ENCODE measurements around the gene MCF2L2. TPM values are rescaled to one million over a fixed set of nuclear protein-coding genes. Genes with fewer than 3 reads are reported as not detected.
"Not testable (repeated sequence)": the region's sequence is repeated elsewhere in the genome, so short reads cannot be mapped to it uniquely, and the experiment has no call there.

Gene MCF2L2
- total RNA-seq, 2 donors from 2014 or later = 0.25 to 1.4 TPM

DNA sequence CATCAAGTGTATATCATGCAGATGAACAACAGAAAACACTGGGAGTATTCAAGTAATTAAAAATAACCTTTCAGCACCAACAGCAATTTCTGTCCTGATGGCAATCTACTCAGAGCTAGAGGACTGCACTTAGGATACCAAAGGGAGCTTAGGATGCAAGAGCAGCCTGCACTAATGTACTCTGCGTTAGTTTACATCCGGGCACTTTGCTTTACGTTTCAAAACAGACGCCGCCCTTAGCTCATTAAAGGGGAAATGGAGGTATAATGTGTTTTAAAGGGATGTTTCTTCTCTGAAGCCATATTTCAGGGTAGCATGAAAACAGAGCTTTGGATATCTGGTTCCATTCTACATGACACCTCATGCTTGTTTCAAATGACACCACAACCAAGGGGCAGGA, 189.4 kb downstream of the MCF2L2 start:
- no peaks in the 10 kb centered on the region for H3K36me3 ChIP-seq
- TF ChIP-seq, protein P1, sequence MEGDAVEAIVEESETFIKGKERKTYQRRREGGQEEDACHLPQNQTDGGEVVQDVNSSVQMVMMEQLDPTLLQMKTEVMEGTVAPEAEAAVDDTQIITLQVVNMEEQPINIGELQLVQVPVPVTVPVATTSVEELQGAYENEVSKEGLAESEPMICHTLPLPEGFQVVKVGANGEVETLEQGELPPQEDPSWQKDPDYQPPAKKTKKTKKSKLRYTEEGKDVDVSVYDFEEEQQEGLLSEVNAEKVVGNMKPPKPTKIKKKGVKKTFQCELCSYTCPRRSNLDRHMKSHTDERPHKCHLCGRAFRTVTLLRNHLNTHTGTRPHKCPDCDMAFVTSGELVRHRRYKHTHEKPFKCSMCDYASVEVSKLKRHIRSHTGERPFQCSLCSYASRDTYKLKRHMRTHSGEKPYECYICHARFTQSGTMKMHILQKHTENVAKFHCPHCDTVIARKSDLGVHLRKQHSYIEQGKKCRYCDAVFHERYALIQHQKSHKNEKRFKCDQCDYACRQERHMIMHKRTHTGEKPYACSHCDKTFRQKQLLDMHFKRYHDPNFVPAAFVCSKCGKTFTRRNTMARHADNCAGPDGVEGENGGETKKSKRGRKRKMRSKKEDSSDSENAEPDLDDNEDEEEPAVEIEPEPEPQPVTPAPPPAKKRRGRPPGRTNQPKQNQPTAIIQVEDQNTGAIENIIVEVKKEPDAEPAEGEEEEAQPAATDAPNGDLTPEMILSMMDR (IDR thresholded peaks at IDR 0.05) = no peak
- no peak for DNase-seq
- intact Hi-C loops (cut with DNase I) = no loop called here
- no peak overlapping the region for H3K4me3 ChIP-seq
- no peak overlapping the region for H3K9ac ChIP-seq (ENCODE audit: low read depth in 2 of 2, low read length in 2 of 2)
- no peaks in the 10 kb centered on the region for H3K27me3 ChIP-seq
- H3K9me3 ChIP-seq = peaks cover 2% of the 10 kb centered on the region
- H3K4me1 ChIP-seq = no peaks in the 10 kb centered on the region
- no peak overlapping the region for H3K27ac ChIP-seq

DNA sequence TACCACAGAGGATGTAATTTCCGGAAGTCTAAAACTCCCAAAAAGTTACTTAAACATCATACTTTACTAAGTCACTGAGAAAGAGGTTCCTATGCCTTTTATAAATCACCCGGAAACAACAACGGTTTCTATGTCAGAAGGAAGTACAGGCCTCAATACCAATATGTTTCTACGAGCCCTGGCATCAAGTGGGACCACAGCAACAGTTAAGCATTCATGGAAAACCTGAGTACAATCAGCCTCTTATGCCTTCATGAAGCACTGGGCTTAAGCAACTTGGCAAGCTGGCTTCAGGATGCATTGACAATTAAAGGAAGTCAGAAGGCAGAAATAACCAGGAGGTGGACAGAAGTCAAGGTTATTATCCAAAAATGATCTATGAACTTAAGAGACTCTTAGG, 194.5 kb downstream of the MCF2L2 start:
- Histone ChIP-seq H3K27me3 (no peaks in the 10 kb centered on the region), H3K9me3 (no peaks in the 10 kb centered on the region), H3K27ac (no peak overlapping the region), H3K4me1 (no peaks in the 10 kb centered on the region), H3K36me3 (no peaks in the 10 kb centered on the region), H3K9ac (ENCODE audit: low read depth in 2 of 2, low read length in 2 of 2) (no peak overlapping the region), H3K4me3 (no peak overlapping the region)
- TF ChIP-seq, protein P1 (IDR thresholded peaks at IDR 0.05) = no peak
- intact Hi-C loops (cut with DNase I) = no loop called here
- DNase-seq = no peak

DNA sequence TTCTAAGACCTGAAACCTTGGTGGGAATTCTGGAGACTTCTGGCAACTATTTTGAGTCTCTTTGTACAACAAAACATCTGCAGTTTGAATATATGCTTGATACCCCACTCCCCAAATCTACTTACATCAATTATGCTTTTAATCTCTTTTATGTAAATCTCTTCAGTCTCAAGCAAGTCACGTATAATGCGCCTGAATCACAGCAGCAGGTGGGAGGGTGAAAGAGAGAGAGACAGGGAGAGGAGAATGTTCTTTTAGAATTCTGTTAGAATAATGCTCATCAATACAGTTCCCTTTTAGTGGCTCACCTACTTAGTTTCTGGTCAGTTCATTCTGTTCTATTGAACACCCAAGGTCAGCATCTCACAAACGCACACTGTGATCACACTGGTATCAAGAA, 197.6 kb downstream of the MCF2L2 start:
- Histone ChIP-seq H3K27ac (no peak overlapping the region), H3K9ac (ENCODE audit: low read depth in 2 of 2, low read length in 2 of 2) (no peak overlapping the region), H3K27me3 (no peaks in the 10 kb centered on the region), H3K4me3 (no peak overlapping the region), H3K4me1 (no peaks in the 10 kb centered on the region), H3K36me3 (no peaks in the 10 kb centered on the region), H3K9me3 (no peaks in the 10 kb centered on the region)
- no peak for DNase-seq
- intact Hi-C loops (cut with DNase I) = no loop called here
- TF ChIP-seq, protein P1 (IDR thresholded peaks at IDR 0.05) = no peak

DNA sequence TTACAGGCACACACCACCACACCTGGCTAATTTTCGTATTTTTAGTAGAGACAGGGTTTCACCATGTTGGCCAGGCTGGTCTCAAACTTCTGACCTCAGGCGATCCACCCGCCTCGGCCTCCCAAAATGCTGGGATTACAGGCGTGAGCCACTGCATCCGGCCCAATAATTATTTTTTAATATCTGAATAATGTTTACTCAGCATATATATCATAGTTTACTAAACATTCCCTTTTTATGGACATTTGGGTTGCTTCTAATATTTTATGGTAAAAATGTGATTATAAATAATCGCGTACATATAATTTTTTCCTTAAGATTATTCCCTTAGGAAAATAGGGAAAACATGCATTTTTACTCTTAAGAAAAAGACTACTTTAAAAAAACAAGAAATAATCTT, 198.2 kb downstream of the MCF2L2 start:
- H3K9me3 ChIP-seq; H3K27ac ChIP-seq; H3K4me3 ChIP-seq; DNase-seq; H3K4me1 ChIP-seq; intact Hi-C loops (cut with DNase I); H3K27me3 ChIP-seq; H3K9ac ChIP-seq (ENCODE audit: low read depth in 2 of 2, low read length in 2 of 2); H3K36me3 ChIP-seq: not testable (repeated sequence)

DNA sequence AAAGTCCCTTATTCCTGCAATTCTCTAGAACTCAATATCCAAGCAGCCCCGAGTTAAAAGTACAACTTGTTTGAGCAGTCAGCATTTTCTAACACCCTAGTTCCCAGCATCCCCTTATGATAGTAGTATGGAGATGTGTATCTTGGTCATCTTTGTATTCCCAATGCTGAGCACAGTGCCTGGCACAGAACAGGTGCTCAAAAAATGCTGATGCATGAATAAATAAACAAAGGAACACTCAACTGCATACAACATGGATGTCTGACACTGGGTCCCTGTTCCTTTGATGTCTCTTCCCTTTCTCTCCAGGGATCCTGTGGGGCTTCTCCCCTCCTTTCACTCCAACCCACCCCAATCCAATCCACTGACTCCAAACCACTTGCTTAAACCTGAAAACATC, 199.2 kb downstream of the MCF2L2 start:
- H3K9ac ChIP-seq (ENCODE audit: low read depth in 2 of 2, low read length in 2 of 2) = no peak overlapping the region
- no peak for DNase-seq
- no peaks in the 10 kb centered on the region for H3K4me1 ChIP-seq
- no peaks in the 10 kb centered on the region for H3K27me3 ChIP-seq
- H3K4me3 ChIP-seq = no peak overlapping the region
- no peaks in the 10 kb centered on the region for H3K9me3 ChIP-seq
- no peak overlapping the region for H3K27ac ChIP-seq
- no peaks in the 10 kb centered on the region for H3K36me3 ChIP-seq
- intact Hi-C loops (cut with DNase I) = no loop called here
- TF ChIP-seq, protein P1 (IDR thresholded peaks at IDR 0.05) = no peak

DNA sequence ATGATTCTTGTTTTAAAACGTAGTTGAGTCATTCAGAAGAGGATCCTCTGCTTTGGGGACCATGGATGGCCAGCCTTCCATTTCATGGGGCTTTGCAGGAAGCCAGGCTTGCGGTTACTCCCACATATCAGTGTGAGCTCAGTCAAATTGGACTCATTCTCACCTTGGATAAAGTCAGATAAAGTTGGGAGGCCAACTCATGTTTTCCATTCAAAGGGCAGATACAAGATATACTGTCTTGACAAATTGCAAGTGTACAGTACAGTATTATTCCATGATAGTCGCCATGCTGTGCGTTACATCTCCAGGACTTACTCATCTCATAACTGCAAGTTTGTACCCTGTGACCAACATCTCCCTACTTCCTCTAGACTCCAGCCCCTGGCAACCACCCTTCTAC, 200.8 kb downstream of the MCF2L2 start:
- H3K9me3 ChIP-seq = no peaks in the 10 kb centered on the region
- intact Hi-C loops (cut with DNase I) = no loop called here
- no peak overlapping the region for H3K4me3 ChIP-seq
- TF ChIP-seq, protein P1 (IDR thresholded peaks at IDR 0.05) = no peak
- H3K27me3 ChIP-seq = no peaks in the 10 kb centered on the region
- no peaks in the 10 kb centered on the region for H3K36me3 ChIP-seq
- no peak for DNase-seq
- no peaks in the 10 kb centered on the region for H3K4me1 ChIP-seq
- no peak overlapping the region for H3K27ac ChIP-seq
- no peak overlapping the region for H3K9ac ChIP-seq (ENCODE audit: low read depth in 2 of 2, low read length in 2 of 2)
